Neural cell (in vitro differentiated cells): ENCODE measurements around the gene ERRFI1. TPM values are rescaled to one million over a fixed set of nuclear protein-coding genes. Genes with fewer than 3 reads are reported as not detected.

Source experiments
- H2AFZ ChIP-seq: fragments of 200-600, 300-800 bp; sonication (generic), shearing (Covaris generic); 2 replicates; pipeline ENCODE4 v1.6.0; 2014; ENCODE audit warnings: low read depth, mild to moderate bottlenecking, antibody characterized with exemption, low read length, moderate library complexity
- H3F3A ChIP-seq: fragments of 200-600 bp; shearing (Covaris generic); 2 replicates; pipeline ENCODE4 v1.6.1; 2016; ENCODE audit warnings: mild to moderate bottlenecking, moderate library complexity, mixed read lengths, antibody characterized with exemption, low read length; ENCODE audit not compliant: insufficient read depth, poor library complexity, severe bottlenecking
- H3K27ac ChIP-seq: fragments of 200-600, 300-800 bp; sonication (generic), shearing (Covaris generic); 2 replicates; pipeline ENCODE4 v1.5.1; 2014; ENCODE audit warnings: mild to moderate bottlenecking, low read length, moderate library complexity
- H3K27me3 ChIP-seq: fragments of 300-800, 200-600 bp; sonication (generic), shearing (Covaris generic); 2 replicates; pipeline ENCODE4 v1.6.0; 2014; ENCODE audit warnings: mild to moderate bottlenecking, low read depth, low read length, moderate library complexity; ENCODE audit not compliant: insufficient read depth
- H3K36me3 ChIP-seq: fragments of 300-800, 200-600 bp; sonication (generic), shearing (Covaris generic); 2 replicates; pipeline ENCODE4 v1.5.1; 2014; ENCODE audit warnings: mild to moderate bottlenecking, antibody characterized with exemption, low read length, moderate library complexity; ENCODE audit not compliant: insufficient read depth
- H3K4me2 ChIP-seq: fragments of 300-800, 200-600 bp; sonication (generic), shearing (Covaris generic); 2 replicates; pipeline ENCODE4 v1.6.0; 2014; ENCODE audit warnings: mild to moderate bottlenecking, low read length
- H3K4me3 ChIP-seq: fragments of 300-800, 200-600 bp; sonication (generic), shearing (Covaris generic); 2 replicates; pipeline ENCODE4 v1.5.1; 2014; ENCODE audit warnings: mild to moderate bottlenecking, low read length, moderate library complexity
- H3K79me2 ChIP-seq: fragments of 200-600 bp; shearing (Covaris generic); replicated peaks from 2 replicates; pipeline ENCODE4 v1.6.0; 2014; ENCODE audit warnings: mild to moderate bottlenecking, low read length, moderate library complexity; ENCODE audit not compliant: insufficient read depth
- H3K9ac ChIP-seq: fragments of 300-800, 200-600 bp; sonication (generic), shearing (Covaris generic); 2 replicates; pipeline ENCODE4 v1.6.1; 2016; ENCODE audit warnings: mild to moderate bottlenecking, low read length, mixed read lengths
- H3K9me2 ChIP-seq: fragments of 200-600 bp; shearing (Covaris generic); 2 replicates; pipeline ENCODE4 v1.6.1; 2016; ENCODE audit warnings: mild to moderate bottlenecking, low read length, mixed read lengths; ENCODE audit not compliant: insufficient read depth
- H3K9me3 ChIP-seq: fragments of 200-600, 300-800 bp; sonication (generic), shearing (Covaris generic); 2 replicates; pipeline ENCODE4 v1.6.1; 2016; ENCODE audit warnings: mild to moderate bottlenecking, mixed run types, low read length, moderate library complexity, mixed read lengths
- H4K20me1 ChIP-seq: fragments of 200-600 bp; shearing (Covaris generic); 2 replicates; pipeline ENCODE4 v1.6.1; 2016; ENCODE audit warnings: mild to moderate bottlenecking, mixed run types; ENCODE audit not compliant: insufficient read depth
- CTCF ChIP-seq: fragments of 450-650 bp; IDR thresholded peaks from 2 replicates; pipeline ENCODE4 v1.5.1; 2014; ENCODE audit warnings: antibody characterized with exemption, mild to moderate bottlenecking, moderate library complexity; ENCODE audit not compliant: poor library complexity, severe bottlenecking
- EP300 ChIP-seq: fragments of 450-650 bp; conservative IDR thresholded peaks from 2 replicates; pipeline ENCODE4 v1.6.1; 2014; ENCODE audit warnings: antibody characterized with exemption, mild to moderate bottlenecking, moderate library complexity; ENCODE audit not compliant: poor library complexity, severe bottlenecking
- EZH2 ChIP-seq: fragments of 200-600, 300-800 bp; shearing (Covaris generic), sonication (generic); IDR thresholded peaks from 2 replicates; pipeline ENCODE4 v1.6.1; 2014; ENCODE audit warnings: antibody characterized with exemption, low read length, borderline replicate concordance, mild to moderate bottlenecking; ENCODE audit not compliant: insufficient read depth, poor library complexity, severe bottlenecking
- MXI1 ChIP-seq: fragments of 450-650 bp; conservative IDR thresholded peaks from 2 replicates; pipeline ENCODE4 v1.6.1; 2014; ENCODE audit warnings: antibody characterized with exemption, mild to moderate bottlenecking; ENCODE audit not compliant: poor library complexity, severe bottlenecking
- POLR2AphosphoS5 ChIP-seq: IDR thresholded peaks from 2 replicates; pipeline ENCODE4 v1.6.1; 2012
- RAD21 ChIP-seq: fragments of 450-650 bp; conservative IDR thresholded peaks from 2 replicates; pipeline ENCODE4 v1.6.1; 2014; ENCODE audit warnings: antibody characterized with exemption, mild to moderate bottlenecking, moderate library complexity
- REST ChIP-seq: IDR thresholded peaks from 2 replicates; pipeline ENCODE4 v1.6.1; 2012; ENCODE audit warnings: borderline replicate concordance
- SMC3 ChIP-seq: fragments of 450-650 bp; conservative IDR thresholded peaks from 2 replicates; pipeline ENCODE4 v1.6.1; 2014; ENCODE audit warnings: antibody characterized with exemption, mild to moderate bottlenecking, moderate library complexity; ENCODE audit not compliant: poor library complexity
- TAF1 ChIP-seq: IDR thresholded peaks from 2 replicates; pipeline ENCODE4 v1.6.1; 2012; ENCODE audit warnings: low read depth
- polyA plus RNA-seq: library from polyadenylated mRNA; depleted of rRNA; stranded (reverse); fragments of >200 nt; gene quantifications from 2 replicates; pipeline ENCODE4 v1.2.3, GENCODE V29; 2014

ERRFI1 gene
- polyA plus RNA-seq, 1 donor from 2014 or later, result 72.9 TPM

- Histone ChIP-seq H3K4me2 (no peak overlapping the region), H4K20me1 (no peaks in the 10 kb centered on the region), H3K9ac (no peak overlapping the region), H3K27ac (no peak overlapping the region), H2AFZ (no peak overlapping the region), H3K9me3 (no peaks in the 10 kb centered on the region), H3K27me3 (no peaks in the 10 kb centered on the region), H3K36me3 (no peaks in the 10 kb centered on the region), H3K79me2 (no peaks in the 10 kb centered on the region), H3F3A (no peaks in the 10 kb centered on the region), H3K9me2 (no peaks in the 10 kb centered on the region), H3K4me3 (no peak overlapping the region)
- no peak for TF ChIP-seq SMC3
These were observed 17.5 kb upstream of the ERRFI1 start for GRCh38 chr1:8043621-8044020.

- Histone ChIP-seq H3K9me3 (no peaks in the 10 kb centered on the region), H3K27me3 (no peaks in the 10 kb centered on the region), H3K79me2 (no peaks in the 10 kb centered on the region), H3K27ac (no peak overlapping the region), H3F3A (no peaks in the 10 kb centered on the region), H3K9me2 (no peaks in the 10 kb centered on the region), H3K4me2 (no peak overlapping the region), H3K36me3 (no peaks in the 10 kb centered on the region), H2AFZ (no peak overlapping the region), H4K20me1 (no peaks in the 10 kb centered on the region), H3K9ac (no peak overlapping the region), H3K4me3 (no peak overlapping the region)
- TF ChIP-seq REST (no peak), SMC3 (no peak), TAF1 (no peak), RAD21 (no peak), POLR2AphosphoS5 (no peak), CTCF (no peak), EZH2 (no peak), MXI1 (no peak), EP300 (no peak)
These were observed 16.0 kb upstream of the ERRFI1 start for GRCh38 chr1:8042134-8042533.

GRCh38 chr1:8040586-8040985, 14.5 kb upstream of the ERRFI1 start:
- no peak overlapping the region for H3K9ac ChIP-seq
- no peaks in the 10 kb centered on the region for H3F3A ChIP-seq
- no peaks in the 10 kb centered on the region for H3K36me3 ChIP-seq
- H3K9me3 ChIP-seq, result no peaks in the 10 kb centered on the region
- no peaks in the 10 kb centered on the region for H4K20me1 ChIP-seq
- H3K79me2 ChIP-seq, result no peaks in the 10 kb centered on the region
- H2AFZ ChIP-seq, result no peak overlapping the region
- H3K27ac ChIP-seq, result no peak overlapping the region
- H3K4me3 ChIP-seq, result no peak overlapping the region
- H3K9me2 ChIP-seq, result no peaks in the 10 kb centered on the region
- no peaks in the 10 kb centered on the region for H3K27me3 ChIP-seq
- TF ChIP-seq EP300 (no peak), TAF1 (no peak), EZH2 (no peak), POLR2AphosphoS5 (no peak), MXI1 (no peak), REST (no peak), SMC3 (no peak), RAD21 (no peak), CTCF (no peak)
- H3K4me2 ChIP-seq, result no peak overlapping the region
